GM18526 (cell line): ENCODE measurements around the gene DNAAF3.

Experiments
- POLR2A ChIP-seq: IDR thresholded peaks from 3 replicates; pipeline ENCODE4 v1.6.1; 2011; ENCODE audit not compliant: insufficient read length; ENCODE audit errors: extremely low read depth

Gene DNAAF3

GRCh38 chr19:55146078-55146704 is 20.2 kb downstream of the DNAAF3 start:
- TF ChIP-seq POLR2A, result no peak

- TF ChIP-seq POLR2A, result no peak
Observed at GRCh38 chr19:55145232-55145631, 21.2 kb downstream of the DNAAF3 start.

GRCh38 chr19:55141696-55142095 is 24.7 kb downstream of the DNAAF3 start:
- no peak for TF ChIP-seq POLR2A

GRCh38 chr19:55137915-55138314 is 28.5 kb downstream of the DNAAF3 start:
- no peak for TF ChIP-seq POLR2A

GRCh38 chr19:55136399-55137102 is 29.9 kb downstream of the DNAAF3 start:
- no peak for TF ChIP-seq POLR2A

GRCh38 chr19:55134736-55135135 is 31.7 kb downstream of the DNAAF3 start:
- TF ChIP-seq POLR2A, result no peak

GRCh38 chr19:55133639-55134444 is 32.6 kb downstream of the DNAAF3 start:
- no peak for TF ChIP-seq POLR2A

- TF ChIP-seq POLR2A, result no peak
Observed at GRCh38 chr19:55132453-55133129, 33.8 kb downstream of the DNAAF3 start.

- no peak for TF ChIP-seq POLR2A
Observed at GRCh38 chr19:55131421-55131820, 35.0 kb downstream of the DNAAF3 start.

- TF ChIP-seq POLR2A, result no peak
Observed at GRCh38 chr19:55119053-55119452, 47.4 kb downstream of the DNAAF3 start.

- TF ChIP-seq POLR2A, result no peak
Observed at GRCh38 chr19:55118401-55118991, 47.9 kb downstream of the DNAAF3 start.

- peak; percentile 69 for TF ChIP-seq POLR2A
Observed at GRCh38 chr19:55117663-55118391, 48.6 kb downstream of the DNAAF3 start.

- no peak for TF ChIP-seq POLR2A
Observed at GRCh38 chr19:55116859-55117662, 49.4 kb downstream of the DNAAF3 start, which contains the start of gene PPP1R12C. Gene PPP1R12C, minus strand, starts transcription at chr19:55117637. Its CDS starts 94 bp downstream, at chr19:55117543.
